Lower lobe of right lung (tissue), 2 donors: ENCODE measurements around the gene ZNF28. TPM values are rescaled to one million over a fixed set of nuclear protein-coding genes. Genes with fewer than 3 reads are reported as not detected.
A peak's percentile ranks its signal among the peaks of the same experiment; 100 is the strongest.
"Not testable (repeated sequence)": the region's sequence is repeated elsewhere in the genome, so short reads cannot be mapped to it uniquely, and the experiment has no call there.

ENCODE experiments used
- ATAC-seq, 2 donors: fragments of 200-7000 bp; cut with Tn5 transposase; one replicate each; pipeline ENCODE4 v1.9.1; 2020 to 2022; ENCODE audit warnings: mild to moderate bottlenecking in 2 of 2, moderate library complexity in 2 of 2
- DNase-seq: peaks from one replicate; pipeline ENCODE4 v3.0.0-alpha.2; 2020
- H3K27ac ChIP-seq: fragments of 200-600 bp; one replicate; pipeline ENCODE4 v1.8.0; 2022
- H3K27me3 ChIP-seq: fragments of 200-600 bp; one replicate; pipeline ENCODE4 v1.8.0; 2022; ENCODE audit warnings: low read depth
- H3K36me3 ChIP-seq: fragments of 200-600 bp; one replicate; pipeline ENCODE4 v1.8.0; 2022; ENCODE audit warnings: mild to moderate bottlenecking
- H3K4me1 ChIP-seq: fragments of 200-600 bp; one replicate; pipeline ENCODE4 v1.8.0; 2022
- H3K4me3 ChIP-seq: fragments of 200-600 bp; one replicate; pipeline ENCODE4 v1.8.0; 2022; ENCODE audit warnings: mild to moderate bottlenecking
- H3K9me3 ChIP-seq: fragments of 200-600 bp; one replicate; pipeline ENCODE4 v1.8.0; 2022
- intact Hi-C: fragments of 100-400 bp; cut with DNase I; formaldehyde crosslinking; loops from one replicate; pipeline ENCODE4 v1.11.0; 2022
- long read RNA-seq: library from polyadenylated mRNA; unstranded; transcript quantifications from one replicate; pipeline ENCODE4 v2.0.0, GENCODE V29; 2021
- total RNA-seq: library from RNA; stranded (reverse); fragmentation: NEBNext Ultra II Directional; extraction: Animal tissue kit (Norgen Biotek cat#: 25700); gene quantifications from one replicate; pipeline ENCODE4 v1.2.1, GENCODE V29; 2021
- donor health status: DM: no; HTN: yes; CAD: no; lungs with severe emphysema.

Gene ZNF28
- total RNA-seq = 20.9 TPM
- long read RNA-seq, full-length matches to known transcripts = 2 of 18 reads
- long read RNA-seq, partial matches to known transcripts = 1 of 18 reads
- long read RNA-seq, other reads (novel, unspliced or antisense) = 15 of 18 reads

GRCh38 chr19:52821204-52821960, at the start of gene ZNF28:
TSS of gene ZNF28 (minus strand) at chr19:52821633. CDS start at chr19:52817958, 3,675 bp downstream.
- H3K27ac ChIP-seq = peak within 1 kb of the TSS; percentile 72

GRCh38 chr19:52868031-52868430, 46.6 kb upstream of the ZNF28 start:
- DNase-seq, H3K36me3 ChIP-seq, H3K9me3 ChIP-seq, H3K27ac ChIP-seq, H3K27me3 ChIP-seq, intact Hi-C loops, H3K4me1 ChIP-seq, ATAC-seq, H3K4me3 ChIP-seq: not testable (repeated sequence)

More at GRCh38 chr19:52821204-52821960, at the start of gene ZNF28:
- DNase-seq (peak; percentile 86), ATAC-seq (peak; percentile 100)
- intact Hi-C loops, H3K36me3 ChIP-seq, H3K27me3 ChIP-seq, H3K9me3 ChIP-seq, H3K4me1 ChIP-seq: not testable (repeated sequence)
- peak within 1 kb of the TSS; percentile 71 for H3K4me3 ChIP-seq

GRCh38 chr19:52857378-52858191, 36.2 kb upstream of the ZNF28 start, which contains the start of gene ZNF468:
TSS of gene ZNF468 (minus strand) at chr19:52857619. CDS start at chr19:52854272, 3,347 bp downstream.
- H3K9me3 ChIP-seq, H3K27me3 ChIP-seq, H3K4me1 ChIP-seq, intact Hi-C loops: not testable (repeated sequence)
- DNase-seq (peak; percentile 84), ATAC-seq (peak; percentile 100)
- peak within 1 kb of the TSS; percentile 66 for H3K4me3 ChIP-seq
- peaks cover 14% of the 10 kb centered on the region for H3K36me3 ChIP-seq
- peak within 1 kb of the TSS; percentile 60 for H3K27ac ChIP-seq

- H3K27ac ChIP-seq = peak overlapping the region; percentile 60
Measured at GRCh38 chr19:52856540-52857377, 35.3 kb upstream of the ZNF28 start.

GRCh38 chr19:52847352-52847751, 25.9 kb upstream of the ZNF28 start:
- ATAC-seq, H3K27me3 ChIP-seq, H3K27ac ChIP-seq, DNase-seq, intact Hi-C loops, H3K4me1 ChIP-seq, H3K4me3 ChIP-seq: not testable (repeated sequence)
- Histone ChIP-seq H3K9me3 (peaks cover 34% of the 10 kb centered on the region), H3K36me3 (peaks cover 82% of the 10 kb centered on the region)

More at GRCh38 chr19:52856540-52857377, 35.3 kb upstream of the ZNF28 start:
- H3K4me1 ChIP-seq, DNase-seq, intact Hi-C loops, H3K9me3 ChIP-seq, H3K27me3 ChIP-seq: not testable (repeated sequence)
- peak; percentile 57 to 70 for ATAC-seq
- Histone ChIP-seq H3K4me3 (peak overlapping the region; percentile 66), H3K36me3 (peaks cover 21% of the 10 kb centered on the region)

GRCh38 chr19:52840825-52841465, 19.5 kb upstream of the ZNF28 start:
- peaks cover 47% of the 10 kb centered on the region for H3K36me3 ChIP-seq

GRCh38 chr19:52834289-52834688, 12.9 kb upstream of the ZNF28 start:
- H3K27ac ChIP-seq, DNase-seq, intact Hi-C loops, H3K27me3 ChIP-seq, H3K4me1 ChIP-seq, ATAC-seq, H3K36me3 ChIP-seq, H3K4me3 ChIP-seq: not testable (repeated sequence)
- peaks cover 38% of the 10 kb centered on the region for H3K9me3 ChIP-seq

More at GRCh38 chr19:52840825-52841465, 19.5 kb upstream of the ZNF28 start:
- H3K27ac ChIP-seq, H3K27me3 ChIP-seq, H3K4me1 ChIP-seq, DNase-seq, ATAC-seq, intact Hi-C loops, H3K4me3 ChIP-seq: not testable (repeated sequence)
- H3K9me3 ChIP-seq = peaks cover 94% of the 10 kb centered on the region

- H3K27ac ChIP-seq, H3K27me3 ChIP-seq, intact Hi-C loops, H3K4me3 ChIP-seq, H3K4me1 ChIP-seq, DNase-seq, ATAC-seq, H3K36me3 ChIP-seq: not testable (repeated sequence)
- peaks cover 30% of the 10 kb centered on the region for H3K9me3 ChIP-seq
Measured at GRCh38 chr19:52833541-52833940, 12.1 kb upstream of the ZNF28 start.

- intact Hi-C loops, H3K27ac ChIP-seq, H3K9me3 ChIP-seq, H3K36me3 ChIP-seq, H3K4me3 ChIP-seq, DNase-seq, H3K4me1 ChIP-seq, ATAC-seq, H3K27me3 ChIP-seq: not testable (repeated sequence)
Measured at GRCh38 chr19:52829866-52830265, 8.4 kb upstream of the ZNF28 start.
